NOMO-1 (cell line): Measurements from ENCODE around the gene LRCH4.

ENCODE experiments used
- DNase-seq, 2 experiments: peaks; one replicate each; lab custom pipeline; 2025; ENCODE audit not compliant: unreplicated experiment in 2 of 2; lab: John Stamatoyannopoulos, UW

The LRCH4 gene

DNA sequence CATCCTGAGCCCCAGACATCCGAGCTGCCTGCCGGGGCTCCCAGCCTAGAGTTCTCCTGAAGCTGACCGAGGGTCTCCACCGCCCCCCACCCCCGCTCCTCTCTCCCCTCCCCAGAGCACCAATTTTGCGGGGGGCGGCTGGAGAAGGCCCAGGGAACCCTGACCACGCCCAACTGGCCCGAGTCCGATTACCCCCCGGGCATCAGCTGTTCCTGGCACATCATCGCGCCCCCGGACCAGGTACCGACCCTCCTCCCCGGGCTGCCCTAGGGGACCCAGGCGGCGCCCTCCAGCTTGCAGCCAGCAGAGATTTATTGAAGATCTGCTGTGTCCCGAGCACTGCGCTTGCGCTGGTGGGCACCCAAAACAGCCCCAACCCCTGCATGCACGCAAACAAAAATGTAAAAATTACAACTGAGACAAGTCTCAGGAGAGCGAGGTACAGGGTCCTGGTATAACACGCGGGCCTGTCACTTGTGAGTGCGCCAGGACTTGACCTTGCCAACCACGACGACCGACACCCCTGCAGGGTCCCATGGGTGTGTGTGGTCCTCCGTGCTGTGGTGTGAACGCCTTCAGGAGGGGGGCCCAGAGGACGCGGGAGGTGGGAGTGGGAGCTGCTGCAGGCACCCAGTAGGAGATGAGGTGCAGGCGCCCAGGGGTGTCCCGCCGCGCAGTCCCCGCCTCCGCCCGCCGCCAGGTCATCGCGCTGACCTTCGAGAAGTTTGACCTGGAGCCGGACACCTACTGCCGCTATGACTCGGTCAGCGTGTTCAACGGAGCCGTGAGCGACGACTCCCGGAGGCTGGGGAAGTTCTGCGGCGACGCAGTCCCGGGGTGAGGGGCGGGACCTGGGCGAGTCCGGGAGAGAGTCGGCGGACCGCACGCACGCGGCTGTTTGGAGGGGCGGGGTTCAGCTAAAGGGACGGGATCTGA lies 19.3 kb upstream of the LRCH4 start:
- no peak for DNase-seq

DNA sequence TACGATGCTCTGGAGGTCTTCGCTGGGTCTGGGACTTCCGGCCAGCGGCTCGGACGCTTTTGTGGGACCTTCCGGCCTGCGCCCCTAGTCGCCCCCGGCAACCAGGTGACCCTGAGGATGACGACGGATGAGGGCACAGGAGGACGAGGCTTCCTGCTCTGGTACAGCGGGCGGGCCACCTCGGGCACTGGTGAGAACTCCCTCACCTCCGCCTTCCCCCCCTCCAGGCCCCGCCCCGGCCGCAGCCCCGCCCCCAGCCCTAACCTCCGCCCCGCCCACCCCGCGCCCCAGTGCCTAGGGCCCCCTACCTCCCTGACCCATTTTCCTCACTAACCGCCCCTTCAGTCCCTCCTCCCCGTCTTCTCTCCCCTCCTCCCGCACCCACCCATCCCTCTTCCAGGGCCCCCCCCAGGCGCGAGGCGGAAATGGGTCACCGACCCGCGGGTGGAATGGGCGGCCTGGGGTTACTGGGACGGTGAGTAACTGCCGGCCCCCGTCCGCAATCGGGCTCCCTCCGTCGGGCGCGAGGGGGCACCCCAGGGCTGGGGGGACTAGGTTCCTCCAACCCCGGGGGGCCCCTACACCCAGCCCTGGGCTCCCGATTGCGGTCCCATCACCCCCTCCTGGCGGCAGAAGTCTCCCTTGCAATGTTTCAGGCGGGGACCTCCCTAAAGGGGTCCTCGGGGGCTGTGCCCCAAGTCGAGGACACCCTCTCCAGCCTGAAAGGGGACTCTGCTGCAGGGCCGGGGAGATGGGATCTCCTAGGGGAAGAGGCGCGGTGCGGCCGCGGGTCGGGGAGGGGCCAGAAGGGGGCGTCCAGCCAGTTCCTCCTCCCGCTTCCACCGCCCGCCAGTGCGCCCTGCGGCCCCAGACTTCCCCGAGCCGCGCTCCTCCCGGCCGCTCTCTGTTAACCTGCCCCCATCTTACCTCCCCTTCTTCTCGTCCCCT lies 18.4 kb upstream of the LRCH4 start:
- DNase-seq: peak; percentile 91

DNA sequence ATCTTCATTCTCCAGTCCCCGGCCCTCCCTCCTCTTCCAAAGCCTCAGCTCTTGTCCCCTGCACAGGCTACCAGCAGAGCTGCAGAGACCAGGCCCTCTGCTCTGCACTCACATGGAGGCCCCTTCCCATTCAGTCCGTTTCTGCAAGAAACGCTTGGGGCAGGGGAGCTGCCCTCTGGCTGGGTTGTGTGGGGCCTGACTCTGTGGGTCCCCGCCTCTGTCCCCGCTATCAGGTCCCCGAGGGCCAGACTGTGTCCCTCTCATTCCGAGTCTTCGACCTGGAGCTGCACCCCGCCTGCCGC lies 17.7 kb upstream of the LRCH4 start:
- DNase-seq: peak in 1 of 2 experiments; percentile 8

DNA sequence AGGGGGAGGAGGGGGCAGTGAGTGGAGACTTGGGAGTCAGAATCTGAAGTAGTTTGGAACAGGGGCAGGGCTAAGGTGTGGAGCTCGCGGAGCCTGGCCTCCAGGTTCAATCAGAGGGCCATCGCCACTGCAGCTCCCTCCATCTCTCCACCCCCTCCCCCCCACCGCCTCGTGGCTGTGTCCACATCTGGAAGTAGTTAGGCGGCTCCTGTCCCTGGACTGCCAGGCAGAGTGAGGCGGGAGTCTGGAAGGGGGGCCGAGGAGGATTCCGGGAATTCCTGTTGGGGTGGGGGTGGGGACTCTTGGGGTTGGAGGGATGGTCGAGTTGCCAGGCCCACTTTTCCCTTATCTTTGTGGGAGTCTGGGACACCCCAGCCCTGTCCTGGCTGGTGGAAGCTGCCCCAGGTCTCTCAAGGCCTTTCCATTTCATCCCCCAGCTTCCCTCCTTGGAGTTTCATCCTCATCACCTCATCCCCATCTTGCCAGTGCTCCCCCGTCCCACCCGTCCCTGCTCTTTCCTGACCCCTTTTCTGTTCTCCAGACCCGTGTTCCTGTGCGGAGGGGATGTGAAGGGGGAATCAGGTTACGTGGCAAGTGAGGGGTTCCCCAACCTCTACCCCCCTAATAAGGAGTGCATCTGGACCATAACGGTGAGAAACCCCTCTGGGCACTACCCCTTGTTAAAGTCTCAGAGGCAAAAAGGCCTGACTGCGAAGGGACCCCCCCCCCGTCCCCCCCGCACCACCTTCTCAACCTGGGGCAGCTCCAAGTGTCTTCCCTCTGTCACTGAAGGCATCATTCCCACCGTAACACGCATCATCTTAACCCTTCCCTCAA lies 17.2 kb upstream of the LRCH4 start:
- no peak for DNase-seq

DNA sequence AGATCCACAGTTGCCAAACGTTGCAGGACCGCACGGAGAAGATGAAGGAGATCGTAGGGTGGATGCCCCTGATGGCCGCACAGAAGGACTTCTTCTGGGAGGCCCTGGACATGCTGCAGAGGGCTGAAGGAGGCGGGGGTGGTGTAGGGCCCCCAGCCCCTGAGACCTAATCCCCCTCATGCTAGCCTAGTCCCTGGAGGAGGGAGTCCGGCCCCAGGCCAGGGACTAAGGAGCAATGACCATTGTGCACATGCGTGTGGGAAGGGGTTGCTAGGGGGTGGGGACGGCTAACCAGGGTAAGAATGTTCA lies 14.8 kb upstream of the LRCH4 start:
- DNase-seq: no peak

DNA sequence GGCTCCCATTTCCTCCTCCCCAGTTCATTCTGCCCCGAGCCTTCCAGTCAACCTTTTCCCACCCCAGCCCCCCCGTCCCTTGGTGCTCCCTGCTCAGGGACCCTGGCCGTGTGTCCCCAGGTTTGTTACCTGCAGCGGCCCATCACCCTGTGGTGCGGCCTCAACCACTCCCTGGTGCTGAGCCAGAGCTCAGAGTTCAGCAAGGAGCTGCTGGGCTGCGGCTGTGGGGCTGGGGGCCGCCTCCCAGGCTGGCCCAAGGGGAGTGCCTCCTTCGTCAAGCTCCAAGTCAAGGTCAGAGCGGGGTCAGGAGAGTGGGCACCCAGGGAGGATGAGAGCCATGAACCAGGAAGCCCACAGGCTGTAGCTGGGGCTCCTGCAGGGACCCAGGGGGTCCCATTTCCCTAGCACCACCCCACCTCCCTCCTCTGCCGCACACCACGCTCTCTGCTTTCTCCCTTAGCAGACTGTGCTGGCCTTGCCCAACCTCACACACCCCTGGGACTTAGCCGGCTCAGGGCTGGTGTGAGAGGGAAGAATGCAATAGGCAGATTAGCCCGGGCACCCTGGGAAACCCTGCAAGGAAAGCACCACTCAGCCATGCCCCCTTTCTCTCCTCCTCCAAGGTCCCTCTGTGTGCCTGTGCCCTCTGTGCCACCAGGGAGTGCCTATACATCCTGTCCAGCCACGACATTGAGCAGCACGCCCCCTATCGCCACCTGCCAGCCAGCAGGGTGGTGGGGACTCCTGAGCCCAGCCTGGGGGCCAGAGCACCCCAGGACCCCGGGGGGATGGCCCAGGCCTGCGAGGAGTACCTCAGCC lies 14.2 kb upstream of the LRCH4 start:
- no peak for DNase-seq

DNA sequence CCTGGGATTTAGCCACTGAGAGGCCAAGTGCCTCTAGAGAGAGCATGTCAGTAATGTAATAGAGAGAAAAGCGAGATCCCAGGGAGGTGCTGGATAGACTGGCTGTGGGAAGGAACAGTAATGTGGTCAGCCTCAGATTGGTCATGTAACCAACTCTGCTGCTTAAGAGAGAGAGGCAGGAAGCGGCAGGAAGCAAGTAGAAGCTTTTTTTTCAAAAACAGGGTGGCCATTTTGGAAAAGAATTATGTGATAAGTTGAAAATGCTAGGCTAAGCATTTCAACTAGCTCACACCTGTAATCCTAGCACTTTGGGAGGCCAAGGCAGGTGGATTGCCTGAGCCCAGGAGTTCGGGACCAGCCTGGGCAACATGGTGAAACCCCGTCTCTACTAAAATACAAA lies 12.5 kb upstream of the LRCH4 start:
- DNase-seq: no peak

DNA sequence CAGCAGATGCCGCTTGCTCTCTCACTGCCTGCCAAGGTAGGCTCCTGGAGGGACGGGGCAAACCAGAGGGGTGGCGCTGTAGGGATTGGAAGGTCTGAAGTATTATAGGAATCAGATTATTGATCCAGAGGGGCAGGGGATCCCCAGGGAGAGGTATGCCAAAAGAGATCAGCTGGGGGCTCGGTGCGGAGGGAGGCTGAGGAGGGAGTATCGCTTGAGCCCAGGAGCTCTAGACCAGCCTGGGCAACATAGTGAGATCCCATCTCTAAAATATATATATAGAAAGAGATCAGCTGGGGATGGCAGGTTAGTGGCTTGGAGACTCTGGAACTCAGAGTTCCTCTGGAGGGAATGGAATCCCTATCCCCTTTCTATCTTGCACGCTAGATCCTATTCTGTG lies 9.3 kb upstream of the LRCH4 start:
- DNase-seq: no peak

DNA sequence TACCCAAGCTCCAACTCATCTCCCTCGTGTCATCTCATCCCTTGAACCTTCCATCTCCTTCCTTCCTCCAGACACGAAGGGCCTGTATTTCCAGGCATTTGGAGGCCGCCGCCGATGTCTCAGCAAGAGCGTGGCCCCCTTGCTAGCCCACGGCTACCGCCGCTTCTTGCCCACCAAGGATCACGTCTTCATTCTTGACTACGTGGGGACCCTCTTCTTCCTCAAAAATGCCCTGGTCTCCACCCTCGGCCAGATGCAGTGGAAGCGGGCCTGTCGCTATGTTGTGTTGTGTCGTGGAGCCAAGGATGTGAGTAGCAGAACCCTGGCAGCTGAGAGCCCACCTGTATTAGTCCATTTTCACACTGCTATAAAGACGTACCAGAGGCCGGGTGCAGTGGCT lies 5.7 kb upstream of the LRCH4 start:
- no peak for DNase-seq

DNA sequence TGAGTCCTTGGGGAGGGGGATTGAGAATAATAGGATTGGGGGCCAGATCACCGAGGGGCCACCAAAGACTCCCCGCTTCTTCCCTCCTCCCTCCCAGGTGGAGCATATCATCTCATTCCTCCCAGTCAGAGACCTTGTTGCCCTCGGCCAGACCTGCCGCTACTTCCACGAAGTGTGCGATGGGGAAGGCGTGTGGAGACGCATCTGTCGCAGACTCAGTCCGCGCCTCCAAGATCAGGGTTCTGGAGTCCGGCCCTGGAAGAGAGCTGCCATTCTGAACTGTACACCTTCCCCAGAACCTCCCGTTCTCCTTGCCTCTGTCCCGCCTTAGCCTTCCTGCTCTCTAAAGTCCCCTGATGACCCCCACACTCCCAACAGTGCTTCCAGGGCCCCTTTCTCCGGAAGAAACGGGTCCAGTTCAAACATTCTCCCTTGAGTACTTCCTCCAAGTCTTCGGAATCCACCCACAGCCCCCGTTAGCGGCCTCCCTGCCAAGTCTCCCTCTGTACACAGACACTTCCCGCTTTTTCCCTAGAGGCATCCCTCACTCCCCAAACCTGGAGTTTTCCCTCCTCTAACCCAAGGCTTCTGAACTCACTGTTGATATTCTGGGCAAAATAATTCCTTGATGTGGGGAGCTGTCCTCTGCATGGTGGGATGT lies 4.3 kb upstream of the LRCH4 start:
- DNase-seq: no peak

DNA sequence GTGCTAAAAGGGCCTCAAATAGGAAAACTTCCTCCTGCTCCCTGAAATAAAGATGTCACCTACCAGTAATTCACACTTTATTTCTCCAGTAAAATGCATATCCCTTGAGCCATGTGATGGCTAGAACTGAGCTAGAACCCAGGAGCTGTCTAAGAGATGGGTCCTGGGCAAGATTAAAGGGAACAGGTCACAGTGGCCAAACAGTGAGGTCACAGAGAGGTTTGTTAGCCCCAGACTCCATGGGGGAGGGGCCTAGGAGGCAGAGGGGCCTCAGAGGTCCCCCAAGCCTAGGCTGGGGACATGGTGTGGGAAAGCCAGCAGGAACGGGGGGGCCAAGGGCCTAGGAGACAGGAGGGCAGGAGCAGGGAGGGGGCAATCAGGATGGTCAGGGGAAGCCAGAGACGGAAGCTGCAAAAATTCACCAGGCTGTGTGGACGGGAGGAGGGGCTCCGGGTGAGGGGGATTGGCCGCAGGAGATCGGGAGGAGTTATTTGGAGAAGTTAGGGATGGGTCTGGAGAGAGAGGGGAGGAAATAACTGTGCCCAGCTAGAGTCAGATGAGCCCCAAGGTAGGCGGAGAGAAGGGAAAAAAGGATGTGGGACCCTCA lies 3.5 kb upstream of the LRCH4 start:
- no peak for DNase-seq

DNA sequence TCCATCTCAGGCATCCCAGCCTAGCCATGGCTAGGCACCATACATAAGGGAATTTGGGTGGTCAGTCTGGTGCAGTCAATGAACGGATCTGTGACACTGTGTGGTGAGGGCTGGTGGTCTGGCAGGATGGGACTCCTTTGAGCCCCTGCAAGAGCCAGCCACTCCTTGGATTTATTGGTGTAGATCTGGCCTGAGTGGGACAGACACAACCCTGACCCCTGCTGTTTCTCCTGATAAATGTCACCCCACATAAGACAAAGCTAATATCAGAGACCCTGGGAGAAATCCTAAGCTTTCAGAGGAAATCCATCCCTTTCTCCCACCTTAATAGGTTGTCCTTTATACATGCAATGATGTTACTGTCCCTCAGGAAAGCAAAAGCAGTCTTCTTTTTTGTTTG lies 2.5 kb upstream of the LRCH4 start:
- DNase-seq: peak; percentile 30 to 40

DNA sequence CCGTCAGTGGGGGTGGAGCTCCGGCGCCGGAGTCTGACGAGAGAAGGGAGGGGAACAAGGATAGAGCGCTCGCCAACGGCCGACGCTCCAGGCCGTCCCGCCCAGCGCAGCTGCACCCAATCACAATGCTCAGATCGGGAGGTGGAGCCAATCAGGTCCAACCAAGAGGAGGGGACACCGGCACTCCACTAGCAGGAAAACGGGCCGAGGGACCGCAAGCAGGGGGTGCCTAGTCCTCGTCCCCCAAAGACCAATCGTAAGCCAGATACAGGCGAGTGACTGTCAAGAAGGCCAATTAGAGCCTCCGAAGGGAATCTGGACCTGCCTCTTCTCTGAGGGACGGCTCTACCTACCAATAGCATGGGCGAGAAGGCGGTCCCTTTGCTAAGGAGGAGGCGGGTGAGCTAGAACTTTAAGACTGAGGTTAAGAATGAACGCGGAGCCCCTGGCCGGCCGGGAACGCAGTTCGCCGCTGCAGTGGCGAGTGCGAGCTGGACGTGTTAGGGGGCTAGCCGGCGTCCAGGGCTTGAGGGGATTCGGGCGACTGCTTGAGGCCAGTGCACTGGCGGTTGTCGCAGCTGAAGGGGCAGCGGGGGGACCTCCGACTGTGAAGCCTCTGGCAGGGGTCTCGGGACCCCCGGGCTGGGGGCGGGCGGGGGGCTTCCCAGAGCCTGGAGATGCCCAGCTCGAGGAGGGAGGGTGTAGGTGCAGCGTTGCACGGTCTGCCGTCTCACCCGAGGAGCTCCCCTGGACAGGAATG lies 517 bp upstream of the LRCH4 start, which contains the start of gene FBXO24:
Gene FBXO24 (plus strand): TSS at position 63 of the 760 bp plus-strand sequence. CDS start 298 bp downstream, at position 361.
- peak; percentile 100 for DNase-seq

DNA sequence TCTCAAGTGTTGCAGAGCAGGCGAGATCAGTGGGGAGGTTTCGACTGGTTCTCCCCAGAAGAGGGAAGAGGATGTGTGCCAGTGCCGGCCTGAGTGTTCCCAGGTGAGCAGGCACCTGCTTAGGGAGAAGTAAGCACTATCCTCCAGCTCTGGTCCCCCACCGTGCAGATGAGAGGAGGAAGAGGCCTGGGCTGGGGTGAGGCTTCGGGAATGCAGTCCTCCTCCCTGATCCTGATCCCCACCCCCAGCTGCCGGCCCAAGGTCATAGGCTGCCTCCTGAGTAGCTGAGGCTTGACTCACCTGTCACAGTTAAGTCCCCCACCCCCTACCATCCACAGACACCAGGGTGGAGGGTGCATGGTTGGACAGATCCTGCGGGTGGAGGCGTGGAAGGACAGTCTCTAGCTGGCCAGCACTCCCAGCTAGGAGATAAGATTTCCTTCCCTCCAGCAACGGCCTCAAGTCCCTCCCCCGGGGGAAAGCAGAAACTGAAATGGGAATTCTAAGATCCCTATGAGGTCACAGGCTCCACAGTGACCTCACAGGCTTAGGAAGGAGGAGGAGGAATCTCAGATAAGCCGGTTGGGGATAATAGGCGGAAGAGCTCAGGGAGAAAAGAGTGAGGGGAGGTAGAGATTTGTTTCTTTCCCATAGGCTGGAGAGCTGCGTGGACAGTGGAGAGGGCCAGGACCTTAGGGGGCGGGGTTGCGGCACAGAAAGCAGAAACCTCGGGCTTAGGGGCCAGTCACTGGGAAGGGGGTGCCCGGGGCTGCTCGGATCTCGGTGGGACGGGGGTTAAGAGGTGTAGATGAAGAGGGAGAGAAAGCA lies 1.0 kb downstream of the LRCH4 start:
- DNase-seq: peak in 1 of 2 experiments; percentile 17

DNA sequence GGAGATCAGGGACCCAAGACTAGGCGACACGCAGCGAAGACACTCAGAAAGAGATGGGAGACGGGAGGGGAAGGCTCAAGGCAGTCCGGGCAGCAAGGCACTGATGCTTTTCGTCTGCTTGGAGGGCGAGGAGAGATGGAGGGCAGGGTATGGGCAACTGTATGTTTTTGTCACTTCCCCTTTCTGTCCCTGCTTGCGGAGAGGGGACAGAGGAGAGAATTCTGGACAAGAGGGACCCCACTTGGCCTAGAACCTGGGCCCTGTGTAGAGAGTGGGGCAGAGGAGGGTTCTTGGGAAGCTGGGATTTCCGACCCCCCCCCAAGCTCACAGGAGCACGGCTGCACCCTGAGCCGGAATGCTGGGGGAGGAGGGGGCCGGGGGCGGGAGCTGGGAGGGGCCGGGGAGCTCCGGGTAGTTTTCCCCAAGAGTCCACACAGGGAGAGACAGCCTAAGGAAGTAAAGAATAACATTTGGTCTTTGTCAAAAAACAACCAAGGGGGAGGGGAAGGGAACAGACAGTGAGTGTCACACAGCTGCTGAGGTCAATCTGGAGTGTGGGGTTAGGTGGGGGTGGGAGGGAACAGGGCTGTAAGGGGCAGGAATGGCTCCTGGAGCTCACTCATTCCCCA lies 1.8 kb downstream of the LRCH4 start:
- peak; percentile 53 to 97 for DNase-seq

DNA sequence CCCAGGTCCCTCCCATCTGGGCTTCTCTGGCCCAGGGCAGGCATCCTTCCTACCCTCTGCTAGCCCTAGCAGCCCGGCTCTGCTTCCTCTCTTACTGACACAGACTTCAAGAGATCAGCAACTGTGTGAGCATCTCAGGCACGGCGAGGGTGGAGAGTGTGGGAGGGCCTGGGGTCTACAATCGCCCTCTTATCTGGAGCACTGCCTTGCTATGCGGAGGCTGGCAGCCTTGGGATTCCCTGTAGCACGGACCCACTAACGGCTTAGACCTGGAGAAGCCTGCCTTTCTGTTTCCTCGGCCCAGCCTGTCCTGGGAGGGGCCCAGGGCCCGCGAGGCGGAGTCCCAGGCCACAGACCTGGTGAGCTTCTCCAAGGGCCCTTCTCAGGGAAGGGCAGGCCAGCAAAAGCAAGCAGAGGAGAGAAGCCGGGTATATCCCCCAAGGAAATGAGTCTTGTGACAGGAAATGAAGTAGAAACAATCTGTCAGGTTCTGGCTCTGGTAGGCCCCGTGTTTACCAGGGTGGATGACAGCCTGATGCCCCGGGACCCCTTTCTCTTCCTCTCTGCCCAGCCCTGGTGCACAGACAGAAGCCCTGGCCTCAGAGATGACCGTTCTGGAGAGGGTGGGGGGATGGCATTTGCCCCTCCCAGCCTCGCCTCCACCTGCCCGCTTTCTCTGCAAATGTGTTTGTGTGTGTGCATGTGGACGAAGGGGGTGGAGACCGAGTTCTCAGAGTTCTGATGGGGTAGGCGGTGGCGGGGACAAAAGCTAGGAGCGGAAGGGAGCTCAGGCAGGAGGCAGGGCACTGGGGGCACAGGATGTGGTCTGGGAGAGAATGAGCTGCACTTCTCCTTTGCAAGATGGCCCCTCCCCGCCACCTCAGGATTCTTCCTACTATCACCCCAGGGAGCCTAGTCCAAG lies 2.5 kb downstream of the LRCH4 start:
- DNase-seq: peak; percentile 97
